Colonic mucosa (tissue), 4 donors: Measurements from ENCODE around the gene KRT84. TPM values are rescaled to one million over a fixed set of nuclear protein-coding genes. Genes with fewer than 3 reads are reported as not detected.

Experiments used
- DNase-seq: peaks from one replicate; pipeline ENCODE4 v3.0.0-alpha.2; 2020
- H3K27ac ChIP-seq: fragments of 200-600 bp; one replicate; pipeline ENCODE4 v1.8.0; 2021
- H3K27me3 ChIP-seq: fragments of 200-600 bp; one replicate; pipeline ENCODE4 v1.8.0; 2021
- H3K36me3 ChIP-seq: fragments of 200-600 bp; one replicate; pipeline ENCODE4 v1.8.0; 2021
- H3K4me1 ChIP-seq: fragments of 200-600 bp; one replicate; pipeline ENCODE4 v1.8.0; 2021; ENCODE audit warnings: mild to moderate bottlenecking
- H3K4me3 ChIP-seq: fragments of 200-600 bp; one replicate; pipeline ENCODE4 v1.8.0; 2021
- H3K9ac ChIP-seq, 2 donors: one replicate each; pipeline ENCODE4 v1.7.0; 2013; ENCODE audit warnings: control low read depth in 2 of 2, low read depth in 2 of 2, low read length in 2 of 2
- H3K9me3 ChIP-seq: fragments of 200-600 bp; one replicate; pipeline ENCODE4 v1.8.0; 2021
- intact Hi-C: fragments of 100-400 bp; cut with DNase I; formaldehyde crosslinking; loops from one replicate; pipeline ENCODE4 v1.14.1; 2022
- total RNA-seq, 2 donors: library from RNA; stranded (reverse); fragmentation: NEBNext Ultra II Directional in 1 of 2; extraction: Animal tissue kit (Norgen Biotek cat#: 25700) in 1 of 2; gene quantifications; one replicate each; pipeline ENCODE4 v1.2.1, GENCODE V29; 2021
- TF ChIP-seq, protein P1 (sequence below): fragments of 200-600 bp; IDR thresholded peaks from one replicate; pipeline ENCODE4 v1.8.0; 2022; ENCODE audit warnings: antibody characterized with exemption, mild to moderate bottlenecking
- donor health status: healthy.
- donor health status: DM: no; HTN: no; CAD: no.
- donor health status: DM: no; HTN: no; CAD: no.

The KRT84 gene
- total RNA-seq, 2 donors from 2014 or later = not detected

DNA sequence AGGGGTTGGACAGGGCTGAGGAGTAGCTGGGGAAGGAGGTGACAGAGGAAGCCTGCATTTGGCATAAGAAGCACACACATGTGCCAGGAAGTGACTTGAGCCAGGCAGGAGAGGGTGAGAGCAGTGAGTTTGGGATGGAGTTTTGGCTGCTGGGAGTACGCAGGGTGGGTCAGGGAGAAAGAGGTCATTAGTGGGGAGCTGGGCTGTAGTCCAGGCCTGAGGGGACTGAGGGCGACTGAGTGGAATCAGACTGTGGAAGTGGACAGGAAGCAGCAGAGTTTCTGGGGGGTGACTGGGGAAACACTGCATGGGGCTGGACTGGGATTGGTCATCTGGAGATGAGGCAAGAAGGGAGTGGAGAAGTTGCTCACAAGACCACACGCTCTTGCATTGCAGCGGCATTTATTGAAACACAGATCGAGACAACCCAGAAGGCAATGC, 25.8 kb downstream of the KRT84 start:
- no peak for DNase-seq
- TF ChIP-seq, protein P1, sequence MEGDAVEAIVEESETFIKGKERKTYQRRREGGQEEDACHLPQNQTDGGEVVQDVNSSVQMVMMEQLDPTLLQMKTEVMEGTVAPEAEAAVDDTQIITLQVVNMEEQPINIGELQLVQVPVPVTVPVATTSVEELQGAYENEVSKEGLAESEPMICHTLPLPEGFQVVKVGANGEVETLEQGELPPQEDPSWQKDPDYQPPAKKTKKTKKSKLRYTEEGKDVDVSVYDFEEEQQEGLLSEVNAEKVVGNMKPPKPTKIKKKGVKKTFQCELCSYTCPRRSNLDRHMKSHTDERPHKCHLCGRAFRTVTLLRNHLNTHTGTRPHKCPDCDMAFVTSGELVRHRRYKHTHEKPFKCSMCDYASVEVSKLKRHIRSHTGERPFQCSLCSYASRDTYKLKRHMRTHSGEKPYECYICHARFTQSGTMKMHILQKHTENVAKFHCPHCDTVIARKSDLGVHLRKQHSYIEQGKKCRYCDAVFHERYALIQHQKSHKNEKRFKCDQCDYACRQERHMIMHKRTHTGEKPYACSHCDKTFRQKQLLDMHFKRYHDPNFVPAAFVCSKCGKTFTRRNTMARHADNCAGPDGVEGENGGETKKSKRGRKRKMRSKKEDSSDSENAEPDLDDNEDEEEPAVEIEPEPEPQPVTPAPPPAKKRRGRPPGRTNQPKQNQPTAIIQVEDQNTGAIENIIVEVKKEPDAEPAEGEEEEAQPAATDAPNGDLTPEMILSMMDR = no peak
- intact Hi-C loops = no loop called here
- no peak overlapping the region for H3K9ac ChIP-seq
- H3K27me3 ChIP-seq = no peaks in the 10 kb centered on the region
- H3K4me1 ChIP-seq = no peaks in the 10 kb centered on the region
- H3K4me3 ChIP-seq = no peak overlapping the region
- H3K27ac ChIP-seq = no peak overlapping the region
- no peaks in the 10 kb centered on the region for H3K9me3 ChIP-seq
- H3K36me3 ChIP-seq = no peaks in the 10 kb centered on the region

GRCh38 chr12:52358575-52359350, 26.7 kb downstream of the KRT84 start:
- Histone ChIP-seq H3K36me3 (no peaks in the 10 kb centered on the region), H3K9ac (no peak overlapping the region), H3K4me1 (no peaks in the 10 kb centered on the region), H3K27ac (no peak overlapping the region), H3K27me3 (no peaks in the 10 kb centered on the region), H3K9me3 (no peaks in the 10 kb centered on the region), H3K4me3 (no peak overlapping the region)
- intact Hi-C loops = no loop called here
- DNase-seq = no peak
- TF ChIP-seq, protein P1 = no peak

DNA sequence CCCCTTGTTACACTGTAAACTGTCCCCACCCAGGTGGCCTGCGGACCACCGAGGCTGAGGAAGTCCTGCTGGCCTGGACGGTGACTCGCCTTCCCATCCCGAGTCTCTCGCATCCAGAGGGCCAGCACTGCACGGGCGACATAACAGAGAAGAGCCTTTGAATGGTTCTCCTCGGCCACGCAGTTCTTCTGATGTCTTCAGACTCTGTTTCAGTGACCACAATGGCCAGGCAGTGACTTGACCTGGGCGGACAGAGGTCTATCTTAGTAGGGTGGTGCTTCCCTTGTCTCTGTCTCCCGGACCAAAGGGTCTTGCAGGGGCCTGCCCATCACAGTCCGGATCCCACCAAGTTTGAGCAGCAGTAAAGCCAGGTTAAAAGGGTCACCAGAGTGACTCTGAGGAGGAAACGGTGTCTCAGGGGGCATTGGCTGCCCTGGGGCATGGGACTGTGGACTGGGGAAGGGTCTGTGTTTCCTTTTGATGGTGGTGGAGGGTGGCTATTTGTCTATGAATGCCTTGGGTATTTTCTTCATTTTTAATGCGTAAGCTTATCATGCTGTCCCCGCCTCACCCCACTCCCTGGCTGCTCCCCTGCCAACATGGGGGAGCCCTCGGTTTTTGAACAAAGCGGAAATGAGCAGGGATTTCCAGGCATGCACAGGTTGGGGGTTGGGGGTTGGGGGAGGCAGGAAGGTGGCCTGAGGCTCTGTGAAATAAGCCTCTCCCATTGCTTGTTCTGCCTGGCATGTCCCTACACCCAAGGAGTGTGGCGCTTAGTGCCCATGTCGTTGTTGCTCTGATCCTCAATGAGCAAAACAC, 28.5 kb downstream of the KRT84 start:
- Histone ChIP-seq H3K27ac (no peak overlapping the region), H3K9ac (no peak overlapping the region), H3K36me3 (no peaks in the 10 kb centered on the region), H3K9me3 (no peaks in the 10 kb centered on the region), H3K4me3 (no peak overlapping the region), H3K27me3 (no peaks in the 10 kb centered on the region), H3K4me1 (no peaks in the 10 kb centered on the region)
- intact Hi-C loops = no loop called here
- TF ChIP-seq, protein P1 = no peak
- no peak for DNase-seq

DNA sequence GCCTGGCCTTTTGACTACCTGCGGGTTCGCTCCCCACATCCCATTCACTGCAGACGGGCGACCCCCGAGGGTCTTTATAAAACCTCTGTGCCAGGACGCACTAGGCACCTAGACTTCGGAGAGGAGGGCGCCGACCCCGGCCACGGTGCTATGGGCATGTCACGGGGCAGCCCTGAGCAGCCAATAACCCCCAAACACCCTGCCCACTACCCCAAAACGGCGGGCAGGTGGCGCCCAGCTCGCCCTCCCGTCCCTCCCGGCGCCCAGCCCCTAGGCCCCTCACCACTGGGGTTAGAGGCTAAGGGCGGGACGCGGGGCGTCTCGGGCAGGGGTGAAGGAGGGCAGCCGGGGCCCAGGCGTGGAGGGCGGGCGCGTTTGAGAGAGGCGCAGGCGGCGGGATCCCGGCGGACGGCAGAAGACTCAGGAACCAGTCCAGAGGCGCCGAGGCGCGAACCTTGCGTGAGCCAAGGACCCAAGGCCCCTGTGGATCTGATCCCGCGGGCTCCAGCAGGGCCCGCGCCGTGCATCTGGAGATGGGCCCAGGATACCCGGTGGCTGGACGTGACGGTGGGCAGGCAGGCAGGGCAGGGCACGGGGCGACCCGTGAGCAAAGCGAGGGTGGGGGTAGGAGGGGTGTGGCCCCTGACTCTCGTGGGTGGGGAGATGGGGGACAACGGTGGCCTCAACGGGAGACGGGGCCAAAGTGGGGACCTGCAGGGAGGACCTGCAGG, 29.3 kb downstream of the KRT84 start:
- no peaks in the 10 kb centered on the region for H3K36me3 ChIP-seq
- no peak for DNase-seq
- H3K4me1 ChIP-seq = no peaks in the 10 kb centered on the region
- TF ChIP-seq, protein P1 = no peak
- no peak overlapping the region for H3K4me3 ChIP-seq
- H3K27me3 ChIP-seq = no peaks in the 10 kb centered on the region
- H3K9ac ChIP-seq = no peak overlapping the region
- no peak overlapping the region for H3K27ac ChIP-seq
- intact Hi-C loops = no loop called here
- H3K9me3 ChIP-seq = no peaks in the 10 kb centered on the region

- Histone ChIP-seq H3K9me3 (no peaks in the 10 kb centered on the region), H3K4me1 (no peaks in the 10 kb centered on the region), H3K4me3 (no peak overlapping the region), H3K9ac (no peak overlapping the region), H3K27me3 (no peaks in the 10 kb centered on the region), H3K27ac (no peak overlapping the region), H3K36me3 (no peaks in the 10 kb centered on the region)
- intact Hi-C loops = no loop called here
- no peak for DNase-seq
- TF ChIP-seq, protein P1 = no peak
Measured at GRCh38 chr12:52355176-52355575, 30.3 kb downstream of the KRT84 start.
